GM18505 (cell line): ENCODE measurements around the gene KDM1A.

Source experiments
- ATAC-seq: cut with Tn5 transposase; IDR thresholded peaks from one replicate; pipeline ENCODE4 v1.9.1; 2021; ENCODE audit not compliant: unreplicated experiment
- POLR2A ChIP-seq: IDR thresholded peaks from 4 replicates; pipeline ENCODE4 v1.6.1; 2011; ENCODE audit warnings: borderline replicate concordance; ENCODE audit not compliant: insufficient read depth, insufficient read length; ENCODE audit errors: extremely low read depth

The KDM1A gene

GRCh38 chr1:23116921-23117699, 97.8 kb downstream of the KDM1A start:
- no peak for TF ChIP-seq POLR2A
- ATAC-seq, result no peak

GRCh38 chr1:23118407-23118806, 99.1 kb downstream of the KDM1A start:
- ATAC-seq, result no peak

GRCh38 chr1:23118957-23119792, 99.9 kb downstream of the KDM1A start:
- TF ChIP-seq POLR2A, result no peak
- ATAC-seq, result no peak

More at GRCh38 chr1:23118407-23118806, 99.1 kb downstream of the KDM1A start:
- TF ChIP-seq POLR2A, result no peak

- no peak for ATAC-seq
- no peak for TF ChIP-seq POLR2A
Measured at GRCh38 chr1:23120383-23120782, 101.1 kb downstream of the KDM1A start.

- ATAC-seq, result no peak
Measured at GRCh38 chr1:23122023-23122748, 102.9 kb downstream of the KDM1A start.

GRCh38 chr1:23122796-23123195, 103.5 kb downstream of the KDM1A start:
- TF ChIP-seq POLR2A, result no peak
- no peak for ATAC-seq

More at GRCh38 chr1:23122023-23122748, 102.9 kb downstream of the KDM1A start:
- TF ChIP-seq POLR2A, result no peak

GRCh38 chr1:23123528-23123927, 104.3 kb downstream of the KDM1A start:
- TF ChIP-seq POLR2A, result no peak
- no peak for ATAC-seq

GRCh38 chr1:23124259-23125026, 105.2 kb downstream of the KDM1A start:
- ATAC-seq, result no peak
- TF ChIP-seq POLR2A, result no peak

- no peak for TF ChIP-seq POLR2A
- no peak for ATAC-seq
Measured at GRCh38 chr1:23125489-23125888, 106.2 kb downstream of the KDM1A start.

GRCh38 chr1:23126200-23126599, 106.9 kb downstream of the KDM1A start:
- TF ChIP-seq POLR2A, result no peak
- no peak for ATAC-seq

GRCh38 chr1:23126801-23127200, 107.5 kb downstream of the KDM1A start:
- no peak for TF ChIP-seq POLR2A
- no peak for ATAC-seq

GRCh38 chr1:23129846-23130245, 110.6 kb downstream of the KDM1A start:
- no peak for ATAC-seq
- TF ChIP-seq POLR2A, result no peak
